GM19239 (cell line): Measurements from ENCODE around the gene PRUNE1.

Experiments
- DNase-seq: peaks from one replicate; pipeline ENCODE4 v3.0.0; 2011; ENCODE audit warnings: low spot score; ENCODE audit not compliant: insufficient read length
- FAIRE-seq: peaks from 2 replicates; lab custom pipeline; 2011; peaks lifted over from hg19 to GRCh38; lab: Jason Lieb, UNC

The PRUNE1 gene

GRCh38 chr1:151003180-151003579, 5.1 kb upstream of the PRUNE1 start:
- DNase-seq: no peak

DNA sequence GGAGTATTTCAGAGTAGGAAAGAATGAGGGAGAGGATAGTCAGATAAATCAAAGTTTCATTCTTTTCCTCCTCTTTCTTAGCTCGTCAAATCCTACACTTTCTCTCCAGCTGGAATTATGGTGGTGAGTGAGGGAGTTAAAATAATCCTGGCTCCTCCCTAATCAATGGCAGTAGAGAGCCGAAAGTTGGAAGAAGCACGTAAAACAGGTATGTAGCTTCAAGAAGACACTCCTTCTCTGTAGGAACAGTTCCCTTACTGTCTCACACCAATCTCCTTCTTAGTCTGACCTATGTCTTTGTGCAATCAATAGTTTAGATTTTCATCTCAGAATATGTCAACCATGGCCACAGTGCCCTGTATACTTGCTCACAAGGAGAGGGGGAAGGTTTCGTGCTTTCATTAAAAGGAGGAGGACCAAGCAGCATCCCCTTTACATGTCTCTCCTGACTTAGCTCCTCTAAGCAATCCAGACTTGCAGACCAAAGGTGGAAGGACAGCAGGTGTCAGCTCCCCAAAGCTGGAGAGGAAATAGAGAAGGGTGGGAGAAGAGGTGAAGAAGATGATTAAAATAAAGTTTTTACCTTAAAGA, 2.4 kb upstream of the PRUNE1 start:
- DNase-seq (no peak), FAIRE-seq (peak; percentile 45)

More at GRCh38 chr1:151003180-151003579, 5.1 kb upstream of the PRUNE1 start:
- no peak for FAIRE-seq

- peak; percentile 86 for FAIRE-seq
- DNase-seq: no peak
Observed at GRCh38 chr1:151006327-151007052, 1.8 kb upstream of the PRUNE1 start, which contains the start of gene MINDY1. Gene MINDY1, minus strand, starts transcription at chr1:151006902. Its CDS starts 4,285 bp downstream, at chr1:151002617.

- FAIRE-seq (no peak), DNase-seq (no peak)
Observed at GRCh38 chr1:151007853-151008243, 401 bp upstream of the PRUNE1 start.

- FAIRE-seq (no peak), DNase-seq (no peak)
Observed at GRCh38 chr1:151009206-151009587, 948 bp downstream of the PRUNE1 start.

DNA sequence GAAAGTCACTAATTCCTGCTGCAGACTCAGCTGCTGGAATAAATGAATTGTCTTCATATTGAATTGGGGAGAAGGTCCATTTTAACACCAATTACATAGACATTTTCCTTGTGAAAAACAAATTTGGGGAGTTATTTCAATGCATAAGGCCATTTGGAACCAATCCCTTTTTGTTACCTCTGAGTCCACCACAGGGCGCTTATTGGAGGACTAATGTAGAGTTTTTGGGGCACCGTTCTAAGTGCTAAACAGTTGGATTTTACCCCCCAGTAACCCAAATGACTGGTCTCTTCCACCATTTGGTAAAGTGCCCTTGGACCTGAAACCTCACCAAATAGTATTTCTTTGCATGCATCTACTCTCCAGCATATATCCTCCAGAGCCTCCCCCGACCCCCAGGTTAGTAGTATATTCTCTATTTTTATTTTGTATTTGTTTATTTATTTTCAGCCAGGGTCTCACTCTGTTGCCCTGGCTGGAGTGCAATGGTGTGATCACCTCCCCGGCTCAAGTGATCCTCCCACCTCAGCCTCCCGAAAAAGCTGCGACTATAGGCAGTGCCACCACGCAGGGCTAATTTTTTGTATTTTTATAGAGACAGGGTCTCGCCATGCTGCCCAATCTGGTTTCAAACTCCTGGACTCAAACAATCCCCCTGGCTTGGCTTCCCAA, 1.6 kb downstream of the PRUNE1 start:
- FAIRE-seq: no peak
- DNase-seq: no peak

GRCh38 chr1:151010346-151010726, 2.1 kb downstream of the PRUNE1 start:
- DNase-seq: no peak
- no peak for FAIRE-seq

- FAIRE-seq (no peak), DNase-seq (no peak)
Observed at GRCh38 chr1:151011154-151011850, 3.1 kb downstream of the PRUNE1 start.

- FAIRE-seq (no peak), DNase-seq (no peak)
Observed at GRCh38 chr1:151012684-151013471, 4.6 kb downstream of the PRUNE1 start.

DNA sequence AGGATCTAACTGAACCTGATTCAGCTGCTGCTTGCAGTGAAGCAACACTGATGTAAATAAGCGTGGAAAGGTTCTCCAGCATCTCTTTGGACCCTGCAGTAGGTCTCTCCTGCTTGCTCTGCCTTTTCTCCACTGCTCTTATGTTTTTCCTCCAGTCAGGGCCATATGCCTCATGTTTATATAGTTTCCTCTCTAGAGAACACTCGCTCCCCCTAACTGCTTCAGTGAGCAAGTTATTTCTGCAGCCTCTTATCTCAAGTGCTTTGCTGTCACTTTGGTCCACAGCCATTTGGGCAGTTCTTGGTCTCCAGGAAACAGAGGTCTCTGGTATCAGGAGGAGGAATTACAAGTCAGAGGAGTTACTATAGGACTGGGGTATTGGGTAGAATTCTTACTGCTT, 5.3 kb downstream of the PRUNE1 start:
- DNase-seq: no peak
- FAIRE-seq: no peak

- peak; percentile 84 for FAIRE-seq
Observed at GRCh38 chr1:151024540-151025146, 16.4 kb downstream of the PRUNE1 start.

GRCh38 chr1:151026460-151026859, 18.2 kb downstream of the PRUNE1 start:
- DNase-seq (no peak), FAIRE-seq (no peak)

More at GRCh38 chr1:151024540-151025146, 16.4 kb downstream of the PRUNE1 start:
- DNase-seq: peak; percentile 73

GRCh38 chr1:151032164-151032563, 23.9 kb downstream of the PRUNE1 start:
- no peak for FAIRE-seq

DNA sequence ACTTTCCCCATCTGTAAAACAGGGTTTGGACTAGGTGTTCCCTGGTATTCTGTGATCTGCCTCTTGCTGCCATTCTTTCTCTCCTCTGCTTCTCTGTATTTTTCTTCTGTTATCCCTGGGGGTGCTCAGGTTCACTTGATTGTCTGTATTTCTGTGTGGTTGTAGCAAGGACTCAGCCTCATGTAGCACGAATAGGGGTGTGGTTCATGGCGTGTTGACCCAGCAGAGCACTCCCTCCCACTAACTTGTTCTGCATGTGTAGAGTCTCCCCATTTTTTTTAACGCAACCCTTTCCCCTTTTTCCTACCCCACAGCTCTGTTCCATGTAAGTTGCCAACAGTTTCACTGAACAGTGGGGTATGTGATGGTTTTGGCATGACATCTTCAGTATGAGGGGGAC, 26.9 kb downstream of the PRUNE1 start:
- no peak for DNase-seq
- no peak for FAIRE-seq

More at GRCh38 chr1:151032164-151032563, 23.9 kb downstream of the PRUNE1 start:
- DNase-seq: no peak

DNA sequence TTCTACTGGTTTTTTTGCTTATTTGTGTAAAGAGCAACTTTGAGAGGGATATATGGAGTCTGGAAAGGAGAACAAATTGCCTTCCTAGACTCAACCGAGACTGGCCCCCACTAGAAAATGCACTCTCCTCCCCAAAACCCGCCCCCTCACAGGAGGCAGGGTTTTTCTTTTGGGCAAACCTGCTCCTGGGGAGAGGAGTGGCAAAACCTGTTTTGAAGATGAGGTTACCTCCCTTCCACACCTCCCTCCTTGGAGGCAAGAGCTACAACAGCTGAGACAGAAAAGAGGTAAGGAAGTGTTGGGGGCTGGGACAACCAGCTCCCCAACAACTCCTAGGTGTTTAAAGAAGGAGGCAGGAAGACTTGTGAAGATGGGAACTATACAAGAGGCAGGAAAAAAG, 28.1 kb downstream of the PRUNE1 start, which contains the start of gene BNIPL:
Gene BNIPL (plus strand): TSS at position 231 of the 400 bp plus-strand sequence. CDS start 140 bp downstream, at position 371.
- FAIRE-seq (no peak), DNase-seq (no peak)

GRCh38 chr1:151037032-151037431, 28.8 kb downstream of the PRUNE1 start:
- DNase-seq (no peak), FAIRE-seq (no peak)

- no peak for FAIRE-seq
- no peak for DNase-seq
Observed at GRCh38 chr1:151039521-151039920, 31.3 kb downstream of the PRUNE1 start.

- DNase-seq (no peak), FAIRE-seq (no peak)
Observed at GRCh38 chr1:151043163-151043562, 34.9 kb downstream of the PRUNE1 start.

- peak; percentile 62 for DNase-seq
- FAIRE-seq: peak; percentile 33
Observed at GRCh38 chr1:151047591-151047924, 39.3 kb downstream of the PRUNE1 start, which contains the start of gene C1orf56. Gene C1orf56, plus strand, starts transcription at chr1:151047751. Its CDS starts 97 bp downstream, at chr1:151047848.
